Measurements from ENCODE around the gene KIRREL3.

The KIRREL3 gene

DNA sequence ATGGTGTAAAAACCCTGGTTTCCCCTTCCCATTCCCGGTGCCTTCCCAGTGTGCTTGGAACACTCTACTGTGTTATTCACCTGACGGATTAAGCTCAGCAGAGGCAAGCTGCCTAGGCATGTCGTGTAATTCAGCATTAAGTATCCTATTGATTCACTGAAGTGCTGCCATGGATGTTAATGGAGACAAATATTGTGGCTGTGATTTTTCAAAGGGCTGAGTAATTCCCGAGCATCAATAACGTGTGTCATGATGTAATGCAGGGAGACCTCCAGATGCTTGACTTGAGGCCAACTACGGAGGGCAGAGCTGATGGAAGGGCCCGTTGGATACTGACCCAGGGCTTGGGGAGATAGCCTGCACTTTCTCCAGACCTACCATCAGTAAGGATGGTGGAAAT lies 376.1 kb downstream of the KIRREL3 start:
- DNase-seq, result no peak

DNA sequence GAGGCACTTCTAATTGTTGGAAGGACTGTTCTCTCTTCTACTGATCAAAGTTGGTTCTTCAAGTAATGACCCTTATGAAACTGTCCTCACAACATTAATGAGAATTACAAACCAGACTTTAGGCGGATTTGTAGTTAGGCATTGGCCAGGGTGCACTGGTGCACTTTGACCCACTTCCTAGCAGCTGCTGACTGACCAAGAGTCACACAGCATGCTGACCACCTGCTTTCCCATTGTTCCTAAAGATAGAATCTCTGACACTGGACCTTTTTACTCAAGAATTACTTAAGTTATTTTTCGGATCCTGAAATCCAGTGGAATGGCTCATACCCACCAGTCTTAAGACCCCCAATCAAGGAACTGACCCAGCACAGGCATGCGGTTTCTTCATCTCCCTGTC lies 381.1 kb downstream of the KIRREL3 start:
- DNase-seq, result no peak

DNA sequence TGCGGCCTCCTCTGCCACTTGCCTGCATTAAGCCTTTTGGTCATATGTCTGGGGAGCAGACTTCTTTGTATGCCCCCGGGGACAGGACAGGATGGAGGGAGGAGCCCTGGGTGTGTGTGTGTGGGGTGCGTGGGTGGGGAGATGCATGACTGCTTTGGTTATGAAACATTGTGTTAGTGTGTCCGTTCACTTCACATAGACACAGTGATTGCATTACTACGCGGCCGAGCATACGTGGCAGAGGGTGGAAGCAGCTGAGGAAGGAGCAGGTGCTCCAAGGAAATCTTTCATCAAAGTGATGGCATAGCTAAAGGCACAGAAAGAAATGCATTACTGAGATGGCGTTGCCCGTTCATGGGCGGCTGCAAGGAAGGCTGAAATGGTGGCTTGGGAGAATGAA lies 384.7 kb downstream of the KIRREL3 start:
- no peak for DNase-seq

DNA sequence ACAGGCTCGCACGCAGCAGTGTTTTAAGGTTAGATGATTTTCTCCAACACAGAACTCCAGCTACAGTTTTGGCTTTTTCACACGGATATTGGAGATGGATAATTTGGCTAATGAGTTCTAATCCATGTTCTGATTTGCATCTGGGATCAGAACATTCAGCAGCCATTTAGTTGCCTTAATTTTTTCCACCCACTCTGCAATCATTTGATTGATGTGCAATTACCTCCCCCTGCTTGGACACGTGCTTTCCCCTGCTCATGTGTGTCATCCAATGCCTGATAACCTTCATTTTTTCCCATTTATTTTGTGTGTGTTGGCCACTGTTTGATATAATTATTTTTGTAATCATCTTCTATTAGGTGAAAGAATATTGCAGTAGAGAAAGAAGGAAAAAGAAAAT lies 387.3 kb downstream of the KIRREL3 start:
- no peak for DNase-seq

DNA sequence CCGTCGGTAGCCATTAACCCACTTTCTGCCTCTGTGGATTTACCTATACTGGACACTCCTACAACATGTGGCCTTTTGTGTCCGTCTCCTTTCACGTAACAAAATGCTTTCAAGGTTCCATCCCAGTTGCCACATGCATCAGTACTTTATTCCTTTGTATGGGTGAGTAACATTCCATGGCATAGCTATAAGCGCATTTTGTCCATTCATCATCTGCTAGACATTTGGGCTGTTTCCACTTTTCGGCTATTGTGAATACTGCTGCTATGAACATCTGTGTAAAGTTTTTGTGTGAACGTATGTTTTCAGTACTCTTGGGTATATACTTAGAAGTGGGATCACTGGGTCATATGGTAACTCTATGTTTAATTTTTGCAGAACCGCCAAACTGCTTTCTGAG lies 387.9 kb downstream of the KIRREL3 start:
- no peak for DNase-seq

DNA sequence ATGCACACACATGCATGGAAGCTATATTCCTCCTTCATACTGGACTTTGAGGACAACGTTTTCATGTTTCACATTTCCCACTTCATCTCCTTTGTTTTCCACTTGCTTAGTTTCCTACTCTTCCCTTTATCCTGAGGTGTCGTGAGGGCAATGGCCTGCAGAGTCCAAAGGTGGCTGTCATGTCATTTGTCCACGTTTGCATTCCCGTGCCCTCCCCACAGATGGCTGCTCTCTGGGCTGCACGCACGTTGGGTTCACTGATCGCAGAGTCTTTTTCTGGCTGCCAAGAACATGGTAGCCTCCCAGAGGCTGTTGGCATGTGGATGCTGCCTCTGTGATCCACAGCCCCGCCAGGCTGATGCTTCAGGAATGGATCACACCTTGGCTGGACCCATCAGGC lies 389.1 kb downstream of the KIRREL3 start:
- DNase-seq, result no peak

DNA sequence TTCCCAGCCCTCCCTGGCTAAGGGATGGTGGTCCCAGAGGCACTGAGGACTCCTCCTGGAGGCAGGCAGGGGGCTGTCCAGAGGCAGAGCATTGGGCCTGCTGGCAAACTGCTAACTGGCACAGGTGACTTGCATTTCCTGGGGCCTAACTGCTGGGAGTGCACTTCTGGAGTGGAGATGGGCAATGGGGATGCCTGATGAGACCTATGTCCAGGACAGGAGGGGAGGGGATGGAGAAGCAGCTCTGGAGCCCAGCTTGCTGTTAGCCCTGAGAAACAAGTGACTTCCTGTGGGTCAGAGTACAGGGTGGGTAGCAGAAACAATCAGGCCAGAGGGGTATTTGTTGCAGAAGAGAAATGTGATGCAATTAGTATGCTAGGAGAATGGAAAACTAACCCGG lies 391.9 kb downstream of the KIRREL3 start:
- peak; percentile 50 to 66 for DNase-seq

DNA sequence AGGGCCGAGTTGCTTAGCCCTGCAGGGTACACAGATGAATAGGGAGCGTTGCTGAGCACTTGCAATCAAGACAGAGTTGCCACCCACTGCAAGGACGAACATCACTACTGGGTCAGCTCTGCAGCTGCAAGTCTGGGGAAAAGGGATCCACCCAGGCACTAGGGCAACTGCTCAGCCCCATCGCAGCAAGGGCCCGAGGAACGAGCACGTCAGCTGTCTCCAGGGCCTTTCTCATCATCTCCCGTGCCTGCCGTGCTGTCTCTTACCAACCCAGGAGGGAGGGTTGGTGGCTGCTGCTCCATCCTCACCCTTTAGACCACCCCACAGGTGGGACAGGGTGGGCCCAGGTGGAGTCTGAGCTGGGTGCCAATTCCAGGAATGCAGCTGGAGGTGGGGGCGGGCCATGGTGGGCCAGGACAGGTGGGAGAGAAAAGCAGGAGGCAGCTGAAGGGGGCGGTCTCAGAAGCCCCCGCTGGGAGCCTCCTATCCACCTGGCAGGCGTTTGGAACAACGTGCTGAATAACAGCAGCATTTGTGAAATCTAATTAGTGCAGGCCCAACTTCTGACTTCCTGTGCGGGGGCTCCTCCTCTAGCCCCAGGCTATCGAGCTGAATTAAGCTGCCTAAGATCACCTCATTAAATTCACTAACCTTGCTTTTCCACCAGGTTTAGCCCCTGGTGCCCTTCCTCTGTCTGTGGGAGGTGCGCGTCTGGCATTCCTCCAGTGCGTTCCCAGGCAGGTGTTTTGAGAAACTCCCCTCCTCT lies 392.6 kb downstream of the KIRREL3 start:
- peak; percentile 90 to 97 for DNase-seq

DNA sequence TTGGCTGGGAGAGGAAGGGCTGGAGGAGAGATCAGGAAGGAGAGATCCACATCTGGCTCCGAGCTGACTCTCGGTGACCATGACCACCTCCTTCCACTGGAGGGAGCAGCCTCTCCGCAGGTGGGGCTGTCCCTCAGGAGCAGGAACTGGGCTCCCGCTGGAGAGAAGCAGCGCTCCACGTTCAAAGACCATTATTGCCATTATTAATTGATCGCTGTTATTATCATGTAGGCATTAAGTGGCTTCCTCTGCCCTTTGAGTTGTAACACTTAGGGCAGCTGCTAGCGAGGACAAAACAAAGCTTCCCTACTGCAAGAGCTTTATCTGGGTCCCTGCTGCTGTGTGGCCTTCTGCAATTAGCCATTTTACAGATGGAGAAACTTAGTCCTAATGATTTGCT lies 393.2 kb downstream of the KIRREL3 start:
- peak; percentile 64 to 78 for DNase-seq

DNA sequence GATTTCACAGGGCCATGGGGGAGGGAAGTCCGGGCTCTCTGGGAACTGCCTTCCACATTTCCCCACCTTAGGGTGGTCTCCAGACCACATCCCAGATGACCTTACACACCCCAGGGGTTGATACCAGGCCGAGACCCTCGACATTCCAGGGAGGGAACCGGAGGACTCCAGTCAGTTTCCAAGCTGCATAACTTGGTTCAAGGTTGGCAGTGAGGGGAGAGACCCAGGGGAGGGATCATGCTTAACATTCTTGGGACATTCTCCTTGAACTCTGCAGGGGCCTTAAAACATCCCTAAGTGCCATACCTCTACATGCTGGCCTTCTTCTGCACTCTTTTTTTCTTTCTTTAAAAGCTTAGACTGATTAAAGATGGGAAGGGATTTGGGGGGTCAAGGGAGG lies 394.1 kb downstream of the KIRREL3 start:
- no peak for DNase-seq

DNA sequence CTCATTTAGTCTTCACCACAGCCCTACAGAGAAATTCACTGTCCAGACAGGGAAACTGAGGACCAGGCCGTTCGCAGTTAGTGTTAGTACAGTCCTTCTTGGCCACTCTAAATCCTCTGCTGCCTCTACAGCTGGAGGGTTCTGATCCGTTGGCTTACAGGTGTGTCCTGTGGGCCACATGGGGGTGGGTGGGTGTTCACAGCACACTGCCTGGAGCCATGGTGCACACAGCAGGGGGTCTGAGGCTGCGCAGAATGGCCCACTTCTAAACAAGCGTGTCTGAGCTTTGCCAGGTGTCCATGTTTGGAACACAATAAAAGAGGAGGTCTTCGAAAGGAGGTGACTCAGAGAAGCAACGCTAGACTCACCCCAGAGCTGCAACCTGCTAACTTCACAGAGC lies 396.1 kb downstream of the KIRREL3 start:
- no peak for DNase-seq

DNA sequence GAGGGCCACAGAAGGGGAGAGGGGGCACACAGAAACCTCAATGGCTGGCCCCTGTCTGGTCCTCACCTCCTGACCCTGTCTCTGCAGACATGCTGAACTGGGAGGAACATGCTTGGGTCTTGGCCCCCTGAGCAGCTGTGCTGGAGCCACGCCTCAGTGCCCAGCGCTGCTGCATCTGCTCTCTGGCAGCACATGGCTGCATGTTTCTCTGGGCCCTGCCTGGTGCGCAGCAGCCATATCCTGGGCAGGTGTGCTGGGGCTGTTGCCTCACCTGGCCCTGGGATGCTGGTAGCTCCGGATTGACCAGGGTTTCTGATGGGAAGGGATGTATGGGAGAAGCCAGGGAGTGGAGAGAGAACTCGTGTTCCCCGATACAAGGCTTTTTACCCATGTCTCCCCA lies 397.1 kb downstream of the KIRREL3 start:
- DNase-seq, result no peak

DNA sequence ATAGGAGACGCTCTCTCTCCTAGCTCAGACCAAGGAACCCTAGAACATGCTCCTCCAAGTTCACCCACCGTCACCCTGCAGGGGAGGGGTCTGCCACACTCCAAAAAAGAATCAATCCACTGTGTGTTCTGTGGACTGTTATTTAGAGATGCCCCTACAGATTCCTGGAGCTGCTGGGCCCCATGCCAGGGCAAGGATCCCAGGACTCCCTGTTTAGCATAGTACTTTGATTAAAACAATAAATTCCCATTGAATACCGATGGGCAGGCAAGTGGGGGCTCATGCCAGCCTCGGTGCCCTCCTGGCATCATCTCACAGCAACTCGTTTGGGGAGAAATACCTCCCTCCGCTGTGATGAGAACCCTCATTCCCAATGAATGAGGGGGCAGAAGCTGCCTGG lies 397.6 kb downstream of the KIRREL3 start:
- no peak for DNase-seq

DNA sequence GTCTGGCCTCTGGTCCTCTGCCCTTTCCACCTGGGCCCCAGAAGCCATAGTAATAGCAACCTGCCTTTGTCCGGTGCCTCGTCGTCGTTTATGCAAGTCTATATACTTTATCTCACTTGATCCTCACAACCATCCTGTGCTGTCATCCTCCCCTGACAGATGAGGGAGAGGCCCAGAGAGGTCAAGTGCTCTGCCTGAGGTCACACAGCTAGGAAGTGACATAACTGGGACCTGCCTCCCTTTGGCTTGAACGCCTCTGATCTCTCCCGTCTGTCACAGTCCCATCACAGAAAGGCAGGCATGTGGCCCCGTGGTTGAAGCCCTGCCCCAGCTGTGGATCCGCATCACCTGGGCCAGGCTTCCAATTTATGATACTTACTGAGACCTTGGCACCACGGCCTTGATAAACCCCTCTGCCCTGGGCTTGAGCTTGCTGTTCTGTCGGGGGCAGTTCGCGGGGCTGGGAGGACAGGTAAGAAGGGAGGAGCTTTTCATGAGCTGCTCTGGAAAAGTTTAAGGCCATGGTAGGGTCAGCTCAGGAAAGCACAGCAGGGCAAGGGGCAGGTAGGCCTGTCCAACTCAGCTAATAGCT lies 398.1 kb downstream of the KIRREL3 start:
- DNase-seq, result no peak

DNA sequence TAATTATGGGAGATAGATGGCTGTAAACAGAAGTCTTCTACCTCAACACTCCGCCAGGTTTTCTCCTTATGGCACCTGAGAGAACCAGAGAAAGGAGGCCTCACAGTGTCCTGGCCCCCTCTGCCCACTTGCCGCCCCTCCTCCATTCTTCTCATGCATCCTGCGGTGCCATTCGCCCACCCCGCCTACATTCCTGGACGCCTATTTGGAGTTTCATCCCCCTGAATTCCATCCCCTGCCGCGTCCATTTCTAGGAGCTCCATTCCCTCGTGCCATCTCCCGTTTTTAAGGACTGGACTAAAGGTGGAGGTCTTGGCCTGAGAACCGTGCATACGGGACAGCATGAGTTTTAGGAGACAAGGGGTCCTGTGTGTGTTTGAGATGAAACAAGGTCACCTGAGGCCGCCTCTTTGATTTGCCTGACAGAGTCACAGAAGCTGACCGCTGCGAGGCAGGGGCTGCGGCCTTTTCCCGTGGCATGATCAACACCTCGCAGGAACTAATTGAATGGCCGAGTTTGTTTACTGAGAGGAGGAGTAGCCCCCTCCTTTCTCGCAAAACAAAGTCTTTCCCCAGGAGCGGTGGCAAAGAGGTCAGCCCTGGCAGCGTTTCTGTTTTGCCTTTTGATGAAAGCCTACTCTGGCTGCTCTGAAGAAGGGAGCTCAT lies 398.9 kb downstream of the KIRREL3 start:
- peak; percentile 23 to 28 for DNase-seq

DNA sequence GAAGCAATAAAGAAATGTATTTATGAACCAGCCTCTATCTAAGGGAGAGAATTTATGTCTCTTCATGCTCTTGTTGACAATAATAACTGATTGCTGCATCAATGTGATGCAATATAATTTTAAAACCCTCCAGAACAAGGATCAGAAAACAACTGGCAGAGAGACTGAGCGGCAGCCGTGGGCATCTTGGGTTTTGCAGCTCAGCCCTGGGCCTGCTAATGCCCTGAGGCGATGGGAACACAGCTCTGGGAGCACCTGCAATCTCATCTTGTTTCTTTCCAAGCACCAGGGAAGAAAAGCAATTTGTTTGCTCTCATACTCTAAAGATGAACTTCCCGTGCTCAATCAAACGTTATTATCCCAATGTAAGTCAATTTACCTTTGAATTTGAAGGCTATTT lies 399.4 kb downstream of the KIRREL3 start:
- DNase-seq, result peak in 1 of 2 experiments; percentile 29

DNA sequence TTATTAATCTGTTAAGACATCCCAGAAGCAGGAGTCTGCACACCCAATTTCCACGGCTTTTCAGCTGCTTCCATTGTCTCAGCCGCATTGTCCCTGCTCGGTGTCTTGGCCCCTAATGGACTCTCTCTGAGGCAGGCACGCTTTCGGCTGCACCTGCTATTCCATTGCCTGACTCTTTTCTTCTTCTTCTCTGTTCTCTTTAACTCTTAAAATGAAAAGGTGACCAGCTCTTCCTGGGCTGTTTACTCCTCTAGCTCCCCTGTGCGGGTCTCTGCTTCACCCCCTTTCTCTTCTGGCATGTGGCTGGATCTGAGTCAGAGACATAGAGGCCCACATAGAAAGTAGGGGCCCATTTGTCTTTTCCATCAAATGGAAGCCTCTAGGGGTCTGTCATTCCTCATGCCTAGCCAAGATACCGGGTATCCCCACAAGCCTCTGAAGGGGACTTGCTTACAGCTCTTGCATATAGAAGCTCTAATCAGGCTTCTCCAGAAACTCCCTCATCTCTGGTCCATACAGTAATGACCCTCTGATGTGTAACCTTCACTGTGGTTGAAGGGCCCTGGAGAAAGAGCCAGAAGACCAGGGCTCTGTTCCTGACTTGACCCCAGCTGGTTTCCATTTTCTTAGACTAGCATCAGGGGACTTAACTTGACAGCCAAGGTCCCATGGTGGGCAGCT lies 401.2 kb downstream of the KIRREL3 start:
- DNase-seq, result no peak

DNA sequence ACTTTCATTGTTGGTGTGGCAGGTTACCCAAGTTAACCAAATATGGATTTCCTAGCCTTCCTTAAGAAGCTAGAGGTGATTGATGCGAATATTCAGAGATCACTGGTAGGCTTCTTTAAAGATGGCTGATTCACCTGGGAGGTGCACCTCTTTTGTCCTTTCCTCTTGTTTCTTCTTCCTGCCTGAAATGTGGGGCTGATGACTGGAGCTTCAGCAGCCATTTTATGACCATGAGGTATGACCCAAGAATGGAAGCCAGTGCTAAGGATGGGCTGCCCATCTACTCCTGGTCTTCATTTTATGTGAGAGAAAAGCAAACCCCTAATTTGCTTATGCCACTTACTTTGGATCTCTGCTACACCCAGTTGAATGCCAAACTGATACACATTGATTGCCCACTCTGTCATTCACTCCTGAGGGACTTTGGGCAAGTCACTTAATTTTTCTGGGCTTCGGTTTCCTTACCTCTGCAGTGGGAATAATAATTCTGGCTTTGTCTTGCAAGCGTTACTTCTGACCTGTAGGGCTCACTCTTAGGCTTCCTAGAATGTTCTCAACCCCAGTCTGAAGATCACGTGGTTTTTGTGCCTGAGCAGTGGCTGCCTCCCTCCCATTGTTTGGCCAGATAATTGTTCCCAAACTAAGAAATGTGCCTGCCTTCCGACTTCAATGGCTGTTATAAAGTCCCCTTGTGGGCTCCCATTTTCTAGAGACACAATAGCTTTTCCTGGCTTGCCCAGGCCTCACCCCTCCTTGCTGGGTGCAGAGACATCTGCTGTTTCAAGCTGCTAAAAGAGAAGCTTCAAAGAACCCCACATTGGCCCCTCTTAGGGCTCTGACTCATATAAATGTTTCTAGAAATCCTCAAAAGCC lies 402.0 kb downstream of the KIRREL3 start:
- no peak for DNase-seq

DNA sequence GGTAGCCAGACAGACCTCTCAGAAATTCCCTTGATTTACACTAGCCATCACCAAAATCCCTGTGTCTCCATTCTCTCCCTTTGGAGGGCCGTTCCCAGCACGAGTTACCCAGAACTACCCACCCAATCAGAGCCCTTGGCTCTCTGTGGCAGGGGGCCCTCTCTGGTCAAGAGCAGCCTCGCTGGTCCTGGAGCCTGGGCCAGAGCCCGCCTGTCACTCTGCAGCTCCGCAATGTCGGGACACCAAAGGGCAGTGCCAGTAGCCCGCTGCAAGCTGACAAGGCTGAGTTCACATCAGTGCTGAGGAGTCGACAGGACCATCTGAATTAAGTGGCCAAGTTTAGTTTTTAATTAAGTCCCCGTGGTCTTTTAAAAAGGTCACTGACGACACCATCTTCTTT lies 403.5 kb downstream of the KIRREL3 start:
- no peak for DNase-seq

DNA sequence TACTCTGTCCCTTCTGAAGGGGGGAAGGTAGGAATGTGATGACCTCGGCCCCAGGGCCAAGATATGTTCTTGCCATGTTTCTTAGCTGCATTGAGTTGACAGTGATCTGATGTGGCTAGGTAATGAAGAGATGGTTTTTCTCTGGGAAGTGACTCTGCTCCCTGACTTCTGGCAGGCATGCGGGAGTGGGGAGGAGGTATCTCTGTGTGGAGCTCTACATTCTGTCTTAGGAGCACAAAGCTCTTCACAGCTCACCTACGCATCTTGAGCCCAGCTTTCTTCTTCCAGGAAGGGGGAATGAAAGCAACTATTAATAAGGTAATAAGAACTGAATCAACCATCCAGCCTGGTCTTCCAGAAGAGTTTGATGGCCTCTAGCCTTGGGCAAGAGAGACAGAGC lies 404.1 kb downstream of the KIRREL3 start:
- DNase-seq, result no peak

DNA sequence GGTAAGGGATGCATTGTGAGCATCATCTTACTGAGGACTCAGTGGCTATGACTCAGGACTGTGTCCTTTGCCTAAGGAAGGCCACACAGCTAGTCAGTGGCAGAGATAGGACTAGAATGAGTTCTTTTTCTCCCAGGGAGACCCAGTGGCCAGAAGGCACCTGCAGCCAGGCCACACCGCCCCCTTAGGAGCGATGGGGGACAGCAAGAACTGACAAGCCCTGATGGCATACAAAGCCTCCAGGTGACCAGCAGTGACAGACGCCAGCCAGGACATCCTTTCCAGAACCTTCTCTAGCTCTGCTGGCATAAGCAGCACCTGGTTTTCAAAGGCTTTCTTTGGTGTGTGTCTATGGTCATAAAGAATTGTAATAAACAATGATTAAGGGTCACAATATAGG lies 405.0 kb downstream of the KIRREL3 start:
- no peak for DNase-seq

DNA sequence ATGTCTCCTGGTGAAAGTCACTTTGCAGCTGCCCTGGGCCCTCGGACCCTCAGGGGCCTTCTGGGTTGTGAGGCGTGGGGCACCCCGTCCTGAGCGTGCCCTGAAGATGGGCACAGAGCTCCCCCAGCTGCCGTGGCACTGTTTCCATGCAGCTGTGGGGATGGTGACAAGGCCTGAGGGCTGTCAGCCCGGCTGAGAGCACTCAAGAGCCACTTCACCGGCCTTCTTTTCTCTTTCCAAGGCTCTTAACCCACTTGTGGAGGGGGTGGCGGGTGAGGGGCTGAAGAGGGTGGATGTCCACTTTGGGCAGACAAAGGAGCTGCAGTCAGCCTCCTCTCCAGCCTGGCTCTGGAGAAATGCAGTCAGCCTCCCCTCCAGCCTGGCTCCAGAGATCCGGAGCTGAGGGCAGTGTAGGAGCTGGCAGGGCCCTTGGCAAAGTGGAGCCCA lies 405.6 kb downstream of the KIRREL3 start:
- no peak for DNase-seq

Data from NCI-H2081 (cell line).